H1 (cell line): Measurements from ENCODE around the gene SLC1A4. TPM values are rescaled to one million over a fixed set of nuclear protein-coding genes. Genes with fewer than 3 reads are reported as not detected.

Experiments
- CBX5 ChIP-seq: fragments of 300-800, 300-1000 bp; sonication (generic); IDR thresholded peaks from 2 replicates; pipeline ENCODE4 v1.7.1; 2016; ENCODE audit warnings: antibody characterized with exemption, low read length, low read depth
- polyA plus RNA-seq, 7 experiments: library from polyadenylated mRNA; depleted of rRNA in 3 of 7; stranded (reverse) in 5 of 7; unstranded in 2 of 7; fragments of >200 nt in 5 of 7; fragments of 200-250 nt in 2 of 7; gene quantifications; 1 replicate in 5 of 7; 2 replicates in 1 of 7; 4 replicates in 1 of 7; pipeline versions ENCODE4 v1.2.1 to v1.2.3, GENCODE V29; 2011 to 2013; ENCODE audit warnings: missing spikeins in 2 of 7, mixed read lengths in 2 of 7
- total RNA-seq: library from RNA; stranded (reverse); fragmentation: NEBNext Ultra II Directional; extraction: Animal tissue kit (Norgen Biotek cat#: 25700); gene quantifications from 2 replicates; pipeline ENCODE4 v1.2.1, GENCODE V29; 2021
- TF ChIP-seq, protein P1 (sequence below): fragments of 300-600 bp; sonication (generic); IDR thresholded peaks from 2 replicates; pipeline ENCODE4 v1.7.1; 2012; ENCODE audit warnings: low read length, moderate library complexity, mild to moderate bottlenecking, inconsistent platforms; ENCODE audit not compliant: insufficient replicate concordance

SLC1A4 gene
- total and polyA plus RNA-seq, 2 of the 8 experiments (the other 6 are each of a cell fraction or from before 2014, with no cell fraction given), result 0.44 to 0.86 TPM

DNA sequence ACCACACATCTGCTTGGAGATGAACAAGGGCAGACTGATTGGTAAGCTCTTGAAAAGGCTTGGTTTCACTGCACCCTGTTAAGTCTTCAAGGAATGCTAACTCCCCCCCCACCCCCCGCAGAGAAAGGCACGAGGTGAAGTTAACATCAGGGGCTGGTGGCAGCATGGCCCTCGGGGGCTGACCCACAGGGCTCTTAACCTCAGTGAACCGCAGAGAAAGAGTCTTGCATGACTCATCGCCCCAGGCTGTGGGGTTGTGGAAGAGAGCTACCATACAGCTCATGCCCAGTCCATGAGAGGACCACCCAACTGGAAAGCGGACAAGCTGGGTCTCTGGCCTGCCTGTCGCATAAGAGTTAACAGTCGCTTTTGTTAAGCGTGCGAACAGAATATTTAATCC lies 56.5 kb downstream of the SLC1A4 start (continued):
- TF ChIP-seq, protein P1, sequence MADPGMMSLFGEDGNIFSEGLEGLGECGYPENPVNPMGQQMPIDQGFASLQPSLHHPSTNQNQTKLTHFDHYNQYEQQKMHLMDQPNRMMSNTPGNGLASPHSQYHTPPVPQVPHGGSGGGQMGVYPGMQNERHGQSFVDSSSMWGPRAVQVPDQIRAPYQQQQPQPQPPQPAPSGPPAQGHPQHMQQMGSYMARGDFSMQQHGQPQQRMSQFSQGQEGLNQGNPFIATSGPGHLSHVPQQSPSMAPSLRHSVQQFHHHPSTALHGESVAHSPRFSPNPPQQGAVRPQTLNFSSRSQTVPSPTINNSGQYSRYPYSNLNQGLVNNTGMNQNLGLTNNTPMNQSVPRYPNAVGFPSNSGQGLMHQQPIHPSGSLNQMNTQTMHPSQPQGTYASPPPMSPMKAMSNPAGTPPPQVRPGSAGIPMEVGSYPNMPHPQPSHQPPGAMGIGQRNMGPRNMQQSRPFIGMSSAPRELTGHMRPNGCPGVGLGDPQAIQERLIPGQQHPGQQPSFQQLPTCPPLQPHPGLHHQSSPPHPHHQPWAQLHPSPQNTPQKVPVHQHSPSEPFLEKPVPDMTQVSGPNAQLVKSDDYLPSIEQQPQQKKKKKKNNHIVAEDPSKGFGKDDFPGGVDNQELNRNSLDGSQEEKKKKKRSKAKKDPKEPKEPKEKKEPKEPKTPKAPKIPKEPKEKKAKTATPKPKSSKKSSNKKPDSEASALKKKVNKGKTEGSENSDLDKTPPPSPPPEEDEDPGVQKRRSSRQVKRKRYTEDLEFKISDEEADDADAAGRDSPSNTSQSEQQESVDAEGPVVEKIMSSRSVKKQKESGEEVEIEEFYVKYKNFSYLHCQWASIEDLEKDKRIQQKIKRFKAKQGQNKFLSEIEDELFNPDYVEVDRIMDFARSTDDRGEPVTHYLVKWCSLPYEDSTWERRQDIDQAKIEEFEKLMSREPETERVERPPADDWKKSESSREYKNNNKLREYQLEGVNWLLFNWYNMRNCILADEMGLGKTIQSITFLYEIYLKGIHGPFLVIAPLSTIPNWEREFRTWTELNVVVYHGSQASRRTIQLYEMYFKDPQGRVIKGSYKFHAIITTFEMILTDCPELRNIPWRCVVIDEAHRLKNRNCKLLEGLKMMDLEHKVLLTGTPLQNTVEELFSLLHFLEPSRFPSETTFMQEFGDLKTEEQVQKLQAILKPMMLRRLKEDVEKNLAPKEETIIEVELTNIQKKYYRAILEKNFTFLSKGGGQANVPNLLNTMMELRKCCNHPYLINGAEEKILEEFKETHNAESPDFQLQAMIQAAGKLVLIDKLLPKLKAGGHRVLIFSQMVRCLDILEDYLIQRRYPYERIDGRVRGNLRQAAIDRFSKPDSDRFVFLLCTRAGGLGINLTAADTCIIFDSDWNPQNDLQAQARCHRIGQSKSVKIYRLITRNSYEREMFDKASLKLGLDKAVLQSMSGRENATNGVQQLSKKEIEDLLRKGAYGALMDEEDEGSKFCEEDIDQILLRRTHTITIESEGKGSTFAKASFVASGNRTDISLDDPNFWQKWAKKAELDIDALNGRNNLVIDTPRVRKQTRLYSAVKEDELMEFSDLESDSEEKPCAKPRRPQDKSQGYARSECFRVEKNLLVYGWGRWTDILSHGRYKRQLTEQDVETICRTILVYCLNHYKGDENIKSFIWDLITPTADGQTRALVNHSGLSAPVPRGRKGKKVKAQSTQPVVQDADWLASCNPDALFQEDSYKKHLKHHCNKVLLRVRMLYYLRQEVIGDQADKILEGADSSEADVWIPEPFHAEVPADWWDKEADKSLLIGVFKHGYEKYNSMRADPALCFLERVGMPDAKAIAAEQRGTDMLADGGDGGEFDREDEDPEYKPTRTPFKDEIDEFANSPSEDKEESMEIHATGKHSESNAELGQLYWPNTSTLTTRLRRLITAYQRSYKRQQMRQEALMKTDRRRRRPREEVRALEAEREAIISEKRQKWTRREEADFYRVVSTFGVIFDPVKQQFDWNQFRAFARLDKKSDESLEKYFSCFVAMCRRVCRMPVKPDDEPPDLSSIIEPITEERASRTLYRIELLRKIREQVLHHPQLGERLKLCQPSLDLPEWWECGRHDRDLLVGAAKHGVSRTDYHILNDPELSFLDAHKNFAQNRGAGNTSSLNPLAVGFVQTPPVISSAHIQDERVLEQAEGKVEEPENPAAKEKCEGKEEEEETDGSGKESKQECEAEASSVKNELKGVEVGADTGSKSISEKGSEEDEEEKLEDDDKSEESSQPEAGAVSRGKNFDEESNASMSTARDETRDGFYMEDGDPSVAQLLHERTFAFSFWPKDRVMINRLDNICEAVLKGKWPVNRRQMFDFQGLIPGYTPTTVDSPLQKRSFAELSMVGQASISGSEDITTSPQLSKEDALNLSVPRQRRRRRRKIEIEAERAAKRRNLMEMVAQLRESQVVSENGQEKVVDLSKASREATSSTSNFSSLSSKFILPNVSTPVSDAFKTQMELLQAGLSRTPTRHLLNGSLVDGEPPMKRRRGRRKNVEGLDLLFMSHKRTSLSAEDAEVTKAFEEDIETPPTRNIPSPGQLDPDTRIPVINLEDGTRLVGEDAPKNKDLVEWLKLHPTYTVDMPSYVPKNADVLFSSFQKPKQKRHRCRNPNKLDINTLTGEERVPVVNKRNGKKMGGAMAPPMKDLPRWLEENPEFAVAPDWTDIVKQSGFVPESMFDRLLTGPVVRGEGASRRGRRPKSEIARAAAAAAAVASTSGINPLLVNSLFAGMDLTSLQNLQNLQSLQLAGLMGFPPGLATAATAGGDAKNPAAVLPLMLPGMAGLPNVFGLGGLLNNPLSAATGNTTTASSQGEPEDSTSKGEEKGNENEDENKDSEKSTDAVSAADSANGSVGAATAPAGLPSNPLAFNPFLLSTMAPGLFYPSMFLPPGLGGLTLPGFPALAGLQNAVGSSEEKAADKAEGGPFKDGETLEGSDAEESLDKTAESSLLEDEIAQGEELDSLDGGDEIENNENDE, result no peak
- TF ChIP-seq CBX5, result no peak
